Measurements from ENCODE around the gene BIRC7. TPM values are rescaled to one million over a fixed set of nuclear protein-coding genes. Genes with fewer than 3 reads are reported as not detected.
A peak's percentile ranks its signal among the peaks of the same experiment; 100 is the strongest.

BIRC7 gene
- total RNA-seq, 1 donor from 2014 or later = not detected

GRCh38 chr20:63268256-63268655 is 32.6 kb downstream of the BIRC7 start:
- peaks cover 6% of the 10 kb centered on the region for H3K4me1 Mint-ChIP-seq (ENCODE audit: low read depth)
- TF ChIP-seq, protein P1, sequence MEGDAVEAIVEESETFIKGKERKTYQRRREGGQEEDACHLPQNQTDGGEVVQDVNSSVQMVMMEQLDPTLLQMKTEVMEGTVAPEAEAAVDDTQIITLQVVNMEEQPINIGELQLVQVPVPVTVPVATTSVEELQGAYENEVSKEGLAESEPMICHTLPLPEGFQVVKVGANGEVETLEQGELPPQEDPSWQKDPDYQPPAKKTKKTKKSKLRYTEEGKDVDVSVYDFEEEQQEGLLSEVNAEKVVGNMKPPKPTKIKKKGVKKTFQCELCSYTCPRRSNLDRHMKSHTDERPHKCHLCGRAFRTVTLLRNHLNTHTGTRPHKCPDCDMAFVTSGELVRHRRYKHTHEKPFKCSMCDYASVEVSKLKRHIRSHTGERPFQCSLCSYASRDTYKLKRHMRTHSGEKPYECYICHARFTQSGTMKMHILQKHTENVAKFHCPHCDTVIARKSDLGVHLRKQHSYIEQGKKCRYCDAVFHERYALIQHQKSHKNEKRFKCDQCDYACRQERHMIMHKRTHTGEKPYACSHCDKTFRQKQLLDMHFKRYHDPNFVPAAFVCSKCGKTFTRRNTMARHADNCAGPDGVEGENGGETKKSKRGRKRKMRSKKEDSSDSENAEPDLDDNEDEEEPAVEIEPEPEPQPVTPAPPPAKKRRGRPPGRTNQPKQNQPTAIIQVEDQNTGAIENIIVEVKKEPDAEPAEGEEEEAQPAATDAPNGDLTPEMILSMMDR (IDR thresholded peaks at IDR 0.05; ENCODE audit: unreplicated experiment) = no peak
- peaks cover 10% of the 10 kb centered on the region for H3K27me3 Mint-ChIP-seq
- H3K36me3 Mint-ChIP-seq (ENCODE audit: insufficient read depth) = no peaks in the 10 kb centered on the region
- no peak overlapping the region for H3K27ac Mint-ChIP-seq
- H3K4me3 Mint-ChIP-seq (ENCODE audit: low read depth) = no peak overlapping the region
- no peak for DNase-seq (ENCODE audit: low spot score, unreplicated experiment)
- no peaks in the 10 kb centered on the region for H3K9me3 Mint-ChIP-seq (ENCODE audit: low read depth)

- Mint-ChIP-seq H3K4me3 (ENCODE audit: low read depth) (no peak overlapping the region), H3K9me3 (ENCODE audit: low read depth) (no peaks in the 10 kb centered on the region), H3K27ac (no peak overlapping the region), H3K27me3 (peaks cover 10% of the 10 kb centered on the region), H3K36me3 (ENCODE audit: insufficient read depth) (no peaks in the 10 kb centered on the region), H3K4me1 (ENCODE audit: low read depth) (peaks cover 12% of the 10 kb centered on the region)
- TF ChIP-seq, protein P1 (IDR thresholded peaks at IDR 0.05; ENCODE audit: unreplicated experiment) = no peak
- DNase-seq (ENCODE audit: low spot score, unreplicated experiment) = no peak
These were observed 33.1 kb downstream of the BIRC7 start for GRCh38 chr20:63268671-63269439.

DNA sequence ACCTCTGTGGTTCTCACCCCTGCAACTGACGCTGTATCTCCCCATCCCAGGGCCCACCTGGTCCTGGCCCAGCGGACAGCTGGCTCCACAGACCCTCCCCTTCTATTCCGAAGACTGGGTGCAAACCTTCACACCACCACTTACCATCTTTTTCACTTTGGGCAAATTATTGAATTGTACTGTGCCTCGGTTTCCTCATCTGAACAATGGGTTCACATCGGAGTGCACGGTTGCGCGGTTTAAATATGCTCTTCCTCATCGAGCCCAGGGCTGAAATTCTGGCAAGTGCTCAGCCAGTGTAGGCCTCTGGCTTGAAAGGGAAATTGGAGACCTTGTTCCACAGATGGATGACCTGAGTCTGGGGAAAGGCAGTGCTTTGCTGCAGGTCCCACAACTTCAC is 34.0 kb downstream of the BIRC7 start:
- Mint-ChIP-seq H3K4me1 (ENCODE audit: low read depth) (peaks cover 13% of the 10 kb centered on the region), H3K27me3 (peaks cover 6% of the 10 kb centered on the region), H3K4me3 (ENCODE audit: low read depth) (no peak overlapping the region), H3K36me3 (ENCODE audit: insufficient read depth) (no peaks in the 10 kb centered on the region), H3K27ac (no peak overlapping the region), H3K9me3 (ENCODE audit: low read depth) (no peaks in the 10 kb centered on the region)
- TF ChIP-seq, protein P1 (IDR thresholded peaks at IDR 0.05; ENCODE audit: unreplicated experiment) = no peak
- DNase-seq (ENCODE audit: low spot score, unreplicated experiment) = no peak

DNA sequence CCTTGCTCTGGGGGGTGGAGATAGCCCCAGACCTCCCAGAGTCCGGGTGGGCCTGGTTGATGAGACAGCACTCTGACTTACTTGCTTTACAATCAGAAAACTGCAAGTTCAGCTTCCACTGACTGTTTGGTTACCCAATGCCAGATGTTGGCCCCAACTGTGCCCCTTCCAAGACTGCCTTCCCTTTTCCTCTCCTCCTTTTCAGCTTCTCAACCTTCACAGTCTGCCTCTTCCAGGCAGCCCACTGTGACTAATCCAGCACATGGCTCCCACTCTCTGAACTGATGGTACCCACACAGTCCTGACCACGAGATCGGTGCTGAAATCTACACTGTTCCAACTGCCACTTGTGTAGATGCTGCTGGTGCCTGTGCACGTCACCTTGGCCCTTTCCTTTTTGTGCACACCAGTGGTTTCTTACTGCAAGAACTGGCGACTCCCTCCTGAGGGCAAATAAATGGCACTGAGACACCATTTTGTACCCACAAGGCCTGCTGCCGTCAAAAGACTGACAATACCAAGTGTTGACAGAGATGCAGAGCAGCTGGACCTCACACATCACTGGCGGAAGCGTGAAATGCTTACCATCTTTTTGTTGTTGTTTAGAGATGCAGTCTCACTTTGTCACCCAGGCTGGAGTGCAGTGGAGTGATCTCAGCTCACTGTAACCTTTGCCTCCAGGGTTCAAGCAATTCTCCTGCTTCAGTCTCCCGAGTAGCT is 35.1 kb downstream of the BIRC7 start:
- no peak for DNase-seq (ENCODE audit: low spot score, unreplicated experiment)
- Mint-ChIP-seq H3K4me1 (ENCODE audit: low read depth) (peaks cover 13% of the 10 kb centered on the region), H3K9me3 (ENCODE audit: low read depth) (no peaks in the 10 kb centered on the region), H3K27ac (no peak overlapping the region), H3K27me3 (peaks cover 6% of the 10 kb centered on the region), H3K36me3 (ENCODE audit: insufficient read depth) (no peaks in the 10 kb centered on the region), H3K4me3 (ENCODE audit: low read depth) (peak overlapping the region; percentile 76)
- TF ChIP-seq, protein P1 (IDR thresholded peaks at IDR 0.05; ENCODE audit: unreplicated experiment) = no peak

DNA sequence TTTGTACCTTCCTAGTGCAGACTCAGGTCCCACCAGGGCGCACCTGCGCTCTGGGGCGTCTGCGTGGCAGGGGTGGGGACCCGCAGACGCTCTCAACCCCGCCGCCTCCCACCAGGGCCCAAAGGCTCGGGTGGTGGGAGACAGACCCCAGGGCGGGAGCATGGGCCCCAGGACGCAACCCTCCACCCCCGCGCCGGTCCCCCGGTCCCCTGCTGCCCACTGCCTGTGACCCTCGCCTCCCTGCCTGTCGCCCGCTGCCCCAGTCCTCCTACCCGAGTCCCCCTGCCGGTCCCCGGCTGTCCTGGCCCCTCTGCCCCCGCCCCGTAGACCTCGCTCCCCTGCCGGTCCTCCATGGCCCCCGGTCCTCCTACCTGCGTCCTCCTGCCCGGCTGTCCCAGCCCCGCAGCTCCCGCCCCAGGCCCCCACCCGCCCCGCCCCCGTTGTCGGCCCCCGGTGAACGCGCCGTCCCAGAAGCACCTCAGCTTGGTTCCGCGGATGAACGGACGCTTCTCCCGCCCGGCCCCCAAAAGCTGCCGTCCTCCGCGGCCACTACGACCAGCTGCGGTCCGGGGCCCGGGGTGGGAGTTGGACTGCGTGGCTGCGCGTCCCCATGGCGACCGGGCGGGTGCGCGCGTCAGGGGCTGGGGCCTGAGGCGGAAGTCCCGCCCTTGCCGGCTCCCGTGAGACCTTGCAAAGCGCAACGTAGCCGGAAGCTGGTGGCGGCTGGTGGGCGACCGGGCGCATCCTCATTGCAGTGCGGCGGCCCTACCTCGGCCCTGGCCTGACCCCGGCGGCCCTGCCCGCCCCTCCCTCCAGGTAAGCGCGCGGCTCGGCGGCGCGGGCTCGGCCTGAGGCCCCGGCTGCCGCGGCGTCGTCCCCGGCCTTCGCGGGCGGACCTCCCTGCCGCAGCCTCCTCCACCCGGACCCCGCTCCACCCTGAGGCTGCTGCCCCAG is 36.7 kb downstream of the BIRC7 start, which contains the start of gene ARFGAP1:
Gene ARFGAP1 (plus strand): TSS at position 709 of the 954 bp plus-strand sequence. CDS start 2,768 bp downstream, outside the sequence.
- DNase-seq (ENCODE audit: low spot score, unreplicated experiment) = peak; percentile 87
- Mint-ChIP-seq H3K9me3 (ENCODE audit: low read depth) (no peaks in the 10 kb centered on the region), H3K27ac (peak within 1 kb of the TSS; percentile 84), H3K4me1 (ENCODE audit: low read depth) (peaks cover 13% of the 10 kb centered on the region), H3K27me3 (no peaks in the 10 kb centered on the region), H3K4me3 (ENCODE audit: low read depth) (peak within 1 kb of the TSS; percentile 86), H3K36me3 (ENCODE audit: insufficient read depth) (no peaks in the 10 kb centered on the region)
- TF ChIP-seq, protein P1 (IDR thresholded peaks at IDR 0.05; ENCODE audit: unreplicated experiment) = no peak
